NK-92 treated with Interleukin-12 subunit alpha and Interleukin-12 subunit beta, amount 100 ng/mL, for 24 hours (cell line): ENCODE results near the gene PAGE2B.
"Not testable (repeated sequence)": the region's sequence is repeated elsewhere in the genome, so short reads cannot be mapped to it uniquely, and the experiment has no call there.

ENCODE experiments used
- DNase-seq: peaks from one replicate; lab custom pipeline; 2025; lab: John Stamatoyannopoulos, UW

The PAGE2B gene

GRCh38 chrX:55109306-55109705 is 34.5 kb downstream of the PAGE2B start:
- DNase-seq, result no peak

DNA sequence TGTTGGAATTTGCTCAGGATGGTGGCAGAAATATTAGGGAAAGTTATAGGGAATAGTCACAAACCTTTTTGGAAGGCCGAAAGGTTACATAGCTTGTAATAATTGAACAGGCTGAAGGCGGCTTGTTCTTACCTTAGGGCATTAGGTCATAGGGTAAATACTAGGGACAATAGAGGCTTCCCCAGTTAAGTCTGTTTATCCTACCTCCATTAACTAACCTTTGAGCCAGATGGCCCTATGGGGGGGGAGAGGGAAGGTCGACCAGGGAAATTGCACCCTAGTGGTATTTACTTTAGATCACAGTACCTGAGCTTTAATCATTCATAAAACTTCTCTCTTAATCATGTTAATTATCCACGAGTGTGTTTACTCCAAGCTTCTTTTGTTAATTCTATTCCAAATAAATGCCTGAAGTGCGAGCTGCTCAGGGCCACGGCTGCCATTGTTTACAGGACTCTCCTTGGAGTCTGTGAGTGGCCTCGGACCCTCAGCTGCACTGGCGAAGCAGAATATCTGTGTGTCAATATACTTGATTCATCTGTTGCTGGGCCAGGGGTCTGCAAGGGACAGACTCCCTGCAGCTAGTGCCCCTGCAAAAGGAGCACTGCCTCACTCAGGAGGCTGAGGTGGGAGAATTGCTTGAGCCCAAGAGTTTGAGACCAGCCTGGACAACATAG is 36.9 kb downstream of the PAGE2B start:
- DNase-seq, result no peak

- DNase-seq, result not testable (repeated sequence)
Observed at GRCh38 chrX:55116589-55116988, 41.8 kb downstream of the PAGE2B start.

- DNase-seq, result no peak
Observed at GRCh38 chrX:55118574-55118973, 43.7 kb downstream of the PAGE2B start.

DNA sequence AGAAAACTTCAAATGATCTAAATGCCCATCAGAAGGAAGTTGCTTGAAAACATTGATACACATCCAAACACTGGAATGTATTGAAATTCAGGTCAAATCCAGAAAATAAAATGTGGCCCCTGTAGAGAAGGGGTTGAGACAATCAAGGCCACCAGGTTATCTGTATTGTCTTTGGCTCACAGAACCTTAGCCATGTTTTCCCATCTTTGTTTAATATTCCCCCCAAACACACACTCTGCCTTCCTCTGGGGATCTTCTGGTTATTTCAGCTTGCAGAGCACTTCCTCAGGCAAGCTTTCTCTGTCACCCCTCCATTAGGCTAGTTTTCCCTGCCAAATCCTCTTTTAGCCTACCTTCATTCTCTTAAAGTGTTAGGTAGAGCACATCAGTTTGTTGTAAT is 44.4 kb downstream of the PAGE2B start:
- DNase-seq, result no peak

DNA sequence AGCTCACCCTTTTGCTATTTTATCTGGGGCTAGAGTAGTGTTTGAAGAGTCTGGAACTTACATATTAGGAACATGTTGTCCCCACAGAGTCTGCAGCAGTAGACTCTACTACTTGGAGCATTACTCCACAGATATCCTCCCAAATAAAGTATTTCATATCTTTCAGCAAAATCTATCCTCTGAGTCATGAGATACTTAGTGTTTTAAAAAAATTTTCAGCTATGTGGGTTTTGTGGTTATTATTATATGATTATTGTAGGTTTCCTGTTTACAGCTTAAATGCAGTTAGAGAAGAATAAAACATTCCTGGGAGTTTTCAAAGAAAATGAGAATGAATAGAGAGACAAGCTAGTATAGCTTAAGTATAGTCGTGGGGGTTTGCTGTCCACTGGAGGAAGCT is 44.9 kb downstream of the PAGE2B start:
- no peak for DNase-seq

GRCh38 chrX:55120761-55121358 is 46.0 kb downstream of the PAGE2B start:
- no peak for DNase-seq

GRCh38 chrX:55123900-55124299 is 49.1 kb downstream of the PAGE2B start:
- DNase-seq, result no peak

- no peak for DNase-seq
Observed at GRCh38 chrX:55127692-55128091, 52.9 kb downstream of the PAGE2B start.
